HEK293T (cell line): Measurements from ENCODE around the gene RNF8.

ENCODE experiments used
- ARNT ChIP-seq: fragments of 450-650 bp; IDR thresholded peaks from 2 replicates; pipeline ENCODE4 v1.6.1; 2017; ENCODE audit warnings: mild to moderate bottlenecking
- BHLHE40 ChIP-seq: fragments of 450-650 bp; IDR thresholded peaks from 2 replicates; pipeline ENCODE4 v1.6.1; 2016; ENCODE audit warnings: mild to moderate bottlenecking, moderate library complexity, borderline replicate concordance
- FOXA1 ChIP-seq: fragments of 450-650 bp; IDR thresholded peaks from 2 replicates; pipeline ENCODE4 v1.6.1; 2016; ENCODE audit warnings: mild to moderate bottlenecking
- FOXM1 ChIP-seq: fragments of 450-650 bp; IDR thresholded peaks from 2 replicates; pipeline ENCODE4 v1.6.1; 2017; ENCODE audit warnings: mild to moderate bottlenecking, borderline replicate concordance
- NFRKB ChIP-seq: fragments of 450-650 bp; IDR thresholded peaks from 2 replicates; pipeline ENCODE4 v1.6.1; 2016; ENCODE audit warnings: mild to moderate bottlenecking, moderate library complexity
- TARDBP ChIP-seq: fragments of 450-650 bp; IDR thresholded peaks from 2 replicates; pipeline ENCODE4 v1.6.1; 2016

- no peak for TF ChIP-seq FOXM1
- TF ChIP-seq FOXA1, result no peak
- no peak for TF ChIP-seq BHLHE40
- TF ChIP-seq ARNT, result no peak
- no peak for TF ChIP-seq TARDBP
- no peak for TF ChIP-seq NFRKB
Observed at GRCh38 chr6:37426058-37426944, 72.5 kb downstream of the RNF8 start.
